Heart left ventricle (tissue), 13 donors: Measurements from ENCODE around the gene PCDHGA6.
A peak's percentile ranks its signal among the peaks of the same experiment; 100 is the strongest.

Source experiments
- POLR2A ChIP-seq, 2 donors: fragments of 450-650 bp; IDR thresholded peaks; one replicate each; pipeline ENCODE4 v1.6.1; 2017; ENCODE audit warnings: antibody characterized with exemption in 2 of 2, mild to moderate bottlenecking in 2 of 2, moderate library complexity in 2 of 2
- TF ChIP-seq, protein P1 (sequence below), 12 donors: fragments of 200-600 bp; sonication (generic) in 4 of 12; IDR thresholded peaks; one replicate each; pipeline versions ENCODE4 v1.5.0 to v1.8.0; 2018 to 2022; ENCODE audit warnings: antibody characterized with exemption in 12 of 12, mild to moderate bottlenecking in 5 of 12
- donor health status: ischemic (EF 13 %, LVEDD 7.1; RV severe dilation, severe dysfunction).
- donor health status: DM: no; HTN: yes; CAD: no.
- donor health status: DM: no; HTN: no; CAD: no.
- donor health status: ischemic (EF 25% LVEDD 6.9; RV normal size, moderate dysfunction).
- donor health status: ischemic (EF 25% LVEDD 5.7; RV mildly dilated, moderate dysfunction).
- donor health status: ischemic (EF 35%, LVEDD 5.7; RV mildly dilated, moderate dysfunction).
- donor health status: nonischemic (EF 11% LVEDD 7.7; RV severe dilation, severe dysfunction).
- donor health status: DM: yes; HTN: yes; CAD: no.
- donor health status: PGD.
- donor health status: ischemic (EF 29% LVEDD 5.4; RV normal size, mild dysfunction).
- donor health status: nonischemic (EF 23%, LVEDD 6.1; RV moderate dilation, normal function).

DNA sequence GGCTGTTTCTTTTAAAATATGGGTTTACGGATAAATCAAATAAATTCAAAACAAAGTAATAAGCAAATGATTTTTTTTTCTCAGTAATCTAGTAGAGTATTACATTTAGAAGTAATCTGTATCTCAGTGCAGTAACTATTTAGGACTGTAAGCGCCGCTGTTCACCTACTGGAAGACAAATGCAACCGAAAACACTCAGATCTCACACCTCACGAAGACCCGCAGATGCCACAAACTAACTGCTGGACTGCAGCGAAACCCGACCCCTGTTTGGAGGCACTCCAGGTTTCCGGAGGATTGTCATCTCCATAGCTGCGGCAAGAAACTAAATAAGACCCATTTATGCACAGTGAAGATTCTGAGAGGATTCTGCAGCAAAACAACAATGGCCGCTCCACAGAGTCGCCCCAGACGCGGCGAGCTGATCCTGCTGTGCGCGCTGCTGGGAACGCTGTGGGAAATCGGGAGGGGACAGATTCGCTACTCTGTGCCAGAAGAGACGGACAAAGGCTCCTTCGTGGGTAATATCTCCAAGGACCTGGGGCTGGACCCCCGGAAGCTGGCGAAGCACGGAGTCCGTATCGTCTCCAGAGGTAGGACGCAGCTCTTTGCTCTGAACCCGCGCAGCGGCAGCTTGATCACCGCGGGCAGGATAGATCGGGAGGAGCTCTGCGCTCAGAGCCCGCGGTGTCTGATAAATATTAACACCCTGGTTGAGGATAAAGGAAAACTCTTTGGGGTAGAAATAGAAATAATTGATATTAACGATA, 18.9 kb downstream of the PCDHGA6 start, which contains the start of gene PCDHGA8:
- TF ChIP-seq, protein P1, sequence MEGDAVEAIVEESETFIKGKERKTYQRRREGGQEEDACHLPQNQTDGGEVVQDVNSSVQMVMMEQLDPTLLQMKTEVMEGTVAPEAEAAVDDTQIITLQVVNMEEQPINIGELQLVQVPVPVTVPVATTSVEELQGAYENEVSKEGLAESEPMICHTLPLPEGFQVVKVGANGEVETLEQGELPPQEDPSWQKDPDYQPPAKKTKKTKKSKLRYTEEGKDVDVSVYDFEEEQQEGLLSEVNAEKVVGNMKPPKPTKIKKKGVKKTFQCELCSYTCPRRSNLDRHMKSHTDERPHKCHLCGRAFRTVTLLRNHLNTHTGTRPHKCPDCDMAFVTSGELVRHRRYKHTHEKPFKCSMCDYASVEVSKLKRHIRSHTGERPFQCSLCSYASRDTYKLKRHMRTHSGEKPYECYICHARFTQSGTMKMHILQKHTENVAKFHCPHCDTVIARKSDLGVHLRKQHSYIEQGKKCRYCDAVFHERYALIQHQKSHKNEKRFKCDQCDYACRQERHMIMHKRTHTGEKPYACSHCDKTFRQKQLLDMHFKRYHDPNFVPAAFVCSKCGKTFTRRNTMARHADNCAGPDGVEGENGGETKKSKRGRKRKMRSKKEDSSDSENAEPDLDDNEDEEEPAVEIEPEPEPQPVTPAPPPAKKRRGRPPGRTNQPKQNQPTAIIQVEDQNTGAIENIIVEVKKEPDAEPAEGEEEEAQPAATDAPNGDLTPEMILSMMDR (IDR thresholded peaks at IDR 0.05), result peak in 5 of 12 donors; percentile 8 to 31 (median 16)
- no peak for TF ChIP-seq POLR2A (IDR thresholded peaks at IDR 0.05)
